ENCODE results near the gene DYTN.

DYTN gene

GRCh38 chr2:206718296-206718695, at the start of gene DYTN:
Gene DYTN, minus strand, starts transcription at chr2:206718396. Its CDS starts 117 bp downstream, at chr2:206718279.
- no peak for TF ChIP-seq CTCF (IDR thresholded peaks at IDR 0.05; ENCODE audit: insufficient read depth, low read depth, low read length, missing control alignments)
- DNase-seq (ENCODE audit: low read depth): no peak
- H3K4me3 ChIP-seq (ENCODE audit: low read length): no peak within 1 kb of the TSS

GRCh38 chr2:206766057-206766930, 48.1 kb upstream of the DYTN start:
- DNase-seq (ENCODE audit: low read depth): no peak
- TF ChIP-seq CTCF (IDR thresholded peaks at IDR 0.05; ENCODE audit: insufficient read depth, low read depth, low read length, missing control alignments): no peak
- H3K4me3 ChIP-seq (ENCODE audit: low read length): peak overlapping the region; percentile 96

- no peak for TF ChIP-seq CTCF (IDR thresholded peaks at IDR 0.05; ENCODE audit: insufficient read depth, low read depth, low read length, missing control alignments)
- H3K4me3 ChIP-seq (ENCODE audit: low read length): peak within 1 kb of the TSS; percentile 96
- DNase-seq (ENCODE audit: low read depth): peak; percentile 97
Observed at GRCh38 chr2:206765242-206766056, 47.3 kb upstream of the DYTN start, which contains the start of the genes FASTKD2 and MDH1B. Gene FASTKD2, plus strand, starts transcription at chr2:206765606. Its CDS starts 1,088 bp downstream, at chr2:206766694. Gene MDH1B, minus strand, starts transcription at chr2:206765328. Its CDS starts 57 bp downstream, at chr2:206765271.

GRCh38 chr2:206764673-206765241, 46.6 kb upstream of the DYTN start:
- no peak for TF ChIP-seq CTCF (IDR thresholded peaks at IDR 0.05; ENCODE audit: insufficient read depth, low read depth, low read length, missing control alignments)
- H3K4me3 ChIP-seq (ENCODE audit: low read length): peak overlapping the region; percentile 96
- DNase-seq (ENCODE audit: low read depth): no peak

- no peak for DNase-seq (ENCODE audit: low read depth)
- TF ChIP-seq CTCF (IDR thresholded peaks at IDR 0.05; ENCODE audit: insufficient read depth, low read depth, low read length, missing control alignments): no peak
Observed at GRCh38 chr2:206756816-206757215, 38.6 kb upstream of the DYTN start.

GRCh38 chr2:206740800-206741199, 22.6 kb upstream of the DYTN start:
- no peak overlapping the region for H3K4me3 ChIP-seq (ENCODE audit: low read length)
- DNase-seq (ENCODE audit: low read depth): no peak
- no peak for TF ChIP-seq CTCF (IDR thresholded peaks at IDR 0.05; ENCODE audit: insufficient read depth, low read depth, low read length, missing control alignments)

More at GRCh38 chr2:206756816-206757215, 38.6 kb upstream of the DYTN start:
- no peak overlapping the region for H3K4me3 ChIP-seq (ENCODE audit: low read length)
